ENCODE results near the gene ST8SIA4.

ST8SIA4 gene

GRCh38 chr5:100846772-100847171, 56.3 kb downstream of the ST8SIA4 start:
- WGBS: 100% methylated on average over 2 of the region's 4 CpGs
- Histone ChIP-seq H3K4me2 (ENCODE audit: low read length, poor library complexity, severe bottlenecking) (no peak overlapping the region), H3K9me3 (ENCODE audit: control insufficient read depth, low read length) (no peaks in the 10 kb centered on the region), H2BK15ac (ENCODE audit: low read depth, poor library complexity, severe bottlenecking) (no peak overlapping the region), H3K27me3 (ENCODE audit: control insufficient read depth in 1 of 2, insufficient read depth in 1 of 2, low read length in 2 of 2) (no peaks in the 10 kb centered on the region), H4K91ac (ENCODE audit: low read length) (no peak overlapping the region), H2BK120ac (ENCODE audit: low read depth, low read length) (no peak overlapping the region), H3K4me1 (ENCODE audit: control insufficient read depth, insufficient read depth, low read depth, low read length) (no peaks in the 10 kb centered on the region), H3K23ac (ENCODE audit: low read length in 2 of 2) (no peak overlapping the region), H2BK5ac (ENCODE audit: low read depth, low read length, poor library complexity, severe bottlenecking) (no peak overlapping the region), H3K4me3 (ENCODE audit: insufficient read depth in 1 of 2, low read depth in 1 of 2, low read length in 2 of 2) (peak overlapping the region in 1 of 2 experiments; percentile 38), H4K8ac (ENCODE audit: low read length) (no peak overlapping the region), H3K27ac (ENCODE audit: low read length, poor library complexity, severe bottlenecking) (no peak overlapping the region), H3K4ac (ENCODE audit: low read depth in 1 of 2, low read length in 2 of 2) (no peak overlapping the region), H2AFZ (ENCODE audit: low read depth, low read length) (no peak overlapping the region), H3K9ac (ENCODE audit: low read length) (peak overlapping the region; percentile 46), H3K18ac (ENCODE audit: low read depth in 1 of 2, low read length in 2 of 2) (no peak overlapping the region), H3K36me3 (ENCODE audit: control insufficient read depth in 1 of 2, insufficient read depth in 2 of 2, low read depth in 1 of 2, low read length in 2 of 2) (no peaks in the 10 kb centered on the region), H3K14ac (ENCODE audit: low read length in 2 of 2) (no peak overlapping the region), H3K79me1 (replicated peaks; ENCODE audit: low read length, poor library complexity, severe bottlenecking) (no peaks in the 10 kb centered on the region), H2AK5ac (ENCODE audit: low read length, severe bottlenecking) (no peak overlapping the region), H2BK12ac (ENCODE audit: low read length in 2 of 2) (no peak overlapping the region)
- DNase-seq: no peak

DNA sequence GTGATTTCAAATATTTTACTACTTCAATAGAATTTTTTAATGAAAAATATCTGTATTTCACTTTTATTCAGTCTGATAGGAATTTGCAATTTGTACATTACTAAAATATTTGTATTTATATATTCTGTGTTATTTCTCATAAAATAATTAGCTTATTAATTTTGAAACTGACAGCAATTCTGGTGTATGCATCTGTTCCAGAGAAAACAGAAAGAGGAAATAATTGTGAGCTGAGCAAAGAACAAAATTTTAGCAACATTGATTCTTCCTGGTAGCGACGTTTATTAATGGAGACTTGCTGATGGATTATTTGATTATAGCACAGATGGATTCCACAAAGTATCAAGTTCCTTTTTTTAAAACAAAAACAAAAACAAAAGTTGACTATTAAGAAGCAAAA, 61.0 kb downstream of the ST8SIA4 start:
- Histone ChIP-seq H2AFZ (ENCODE audit: low read depth, low read length) (no peak overlapping the region), H3K4me3 (ENCODE audit: insufficient read depth in 1 of 2, low read depth in 1 of 2, low read length in 2 of 2) (no peak overlapping the region), H3K4me2 (ENCODE audit: low read length, poor library complexity, severe bottlenecking) (no peak overlapping the region), H3K9ac (ENCODE audit: low read length) (no peak overlapping the region), H3K79me1 (replicated peaks; ENCODE audit: low read length, poor library complexity, severe bottlenecking) (no peaks in the 10 kb centered on the region), H3K4ac (ENCODE audit: low read depth in 1 of 2, low read length in 2 of 2) (no peak overlapping the region), H3K18ac (ENCODE audit: low read depth in 1 of 2, low read length in 2 of 2) (no peak overlapping the region), H2BK15ac (ENCODE audit: low read depth, poor library complexity, severe bottlenecking) (no peak overlapping the region), H2BK12ac (ENCODE audit: low read length in 2 of 2) (no peak overlapping the region), H3K9me3 (ENCODE audit: control insufficient read depth, low read length) (no peaks in the 10 kb centered on the region), H4K91ac (ENCODE audit: low read length) (no peak overlapping the region), H2BK120ac (ENCODE audit: low read depth, low read length) (no peak overlapping the region), H3K27ac (ENCODE audit: low read length, poor library complexity, severe bottlenecking) (no peak overlapping the region), H3K4me1 (ENCODE audit: control insufficient read depth, insufficient read depth, low read depth, low read length) (no peaks in the 10 kb centered on the region), H3K14ac (ENCODE audit: low read length in 2 of 2) (no peak overlapping the region), H3K23ac (ENCODE audit: low read length in 2 of 2) (no peak overlapping the region), H4K8ac (ENCODE audit: low read length) (no peak overlapping the region), H3K27me3 (ENCODE audit: control insufficient read depth in 1 of 2, insufficient read depth in 1 of 2, low read length in 2 of 2) (no peaks in the 10 kb centered on the region), H2AK5ac (ENCODE audit: low read length, severe bottlenecking) (no peak overlapping the region), H2BK5ac (ENCODE audit: low read depth, low read length, poor library complexity, severe bottlenecking) (no peak overlapping the region), H3K36me3 (ENCODE audit: control insufficient read depth in 1 of 2, insufficient read depth in 2 of 2, low read depth in 1 of 2, low read length in 2 of 2) (no peaks in the 10 kb centered on the region)
- WGBS: 100% methylated on average over 2 of the region's 2 CpGs
- no peak for DNase-seq

- H2BK5ac ChIP-seq (ENCODE audit: low read depth, low read length, poor library complexity, severe bottlenecking): no peak overlapping the region
- no peaks in the 10 kb centered on the region for H3K4me1 ChIP-seq (ENCODE audit: control insufficient read depth, insufficient read depth, low read depth, low read length)
- H2BK120ac ChIP-seq (ENCODE audit: low read depth, low read length): no peak overlapping the region
- no peaks in the 10 kb centered on the region for H3K27me3 ChIP-seq (ENCODE audit: control insufficient read depth in 1 of 2, insufficient read depth in 1 of 2, low read length in 2 of 2)
- no peak overlapping the region for H3K23ac ChIP-seq (ENCODE audit: low read length in 2 of 2)
- no peak overlapping the region for H3K4ac ChIP-seq (ENCODE audit: low read depth in 1 of 2, low read length in 2 of 2)
- H3K79me1 ChIP-seq (replicated peaks; ENCODE audit: low read length, poor library complexity, severe bottlenecking): no peaks in the 10 kb centered on the region
- no peak overlapping the region for H3K14ac ChIP-seq (ENCODE audit: low read length in 2 of 2)
- DNase-seq: peak; percentile 6
- no peak overlapping the region for H3K9ac ChIP-seq (ENCODE audit: low read length)
- no peaks in the 10 kb centered on the region for H3K36me3 ChIP-seq (ENCODE audit: control insufficient read depth in 1 of 2, insufficient read depth in 2 of 2, low read depth in 1 of 2, low read length in 2 of 2)
- no peak overlapping the region for H2AK5ac ChIP-seq (ENCODE audit: low read length, severe bottlenecking)
- WGBS: 88% methylated on average over 1 of the region's 4 CpGs
- H2AFZ ChIP-seq (ENCODE audit: low read depth, low read length): no peak overlapping the region
- no peaks in the 10 kb centered on the region for H3K9me3 ChIP-seq (ENCODE audit: control insufficient read depth, low read length)
- no peak overlapping the region for H4K8ac ChIP-seq (ENCODE audit: low read length)
- no peak overlapping the region for H4K91ac ChIP-seq (ENCODE audit: low read length)
- H3K4me3 ChIP-seq (ENCODE audit: insufficient read depth in 1 of 2, low read depth in 1 of 2, low read length in 2 of 2): no peak overlapping the region
- no peak overlapping the region for H3K27ac ChIP-seq (ENCODE audit: low read length, poor library complexity, severe bottlenecking)
- H2BK15ac ChIP-seq (ENCODE audit: low read depth, poor library complexity, severe bottlenecking): no peak overlapping the region
- peak overlapping the region; percentile 2 for H3K4me2 ChIP-seq (ENCODE audit: low read length, poor library complexity, severe bottlenecking)
- H3K18ac ChIP-seq (ENCODE audit: low read depth in 1 of 2, low read length in 2 of 2): no peak overlapping the region
- H2BK12ac ChIP-seq (ENCODE audit: low read length in 2 of 2): no peak overlapping the region
Measured at GRCh38 chr5:100841358-100842076, 61.6 kb downstream of the ST8SIA4 start.

DNA sequence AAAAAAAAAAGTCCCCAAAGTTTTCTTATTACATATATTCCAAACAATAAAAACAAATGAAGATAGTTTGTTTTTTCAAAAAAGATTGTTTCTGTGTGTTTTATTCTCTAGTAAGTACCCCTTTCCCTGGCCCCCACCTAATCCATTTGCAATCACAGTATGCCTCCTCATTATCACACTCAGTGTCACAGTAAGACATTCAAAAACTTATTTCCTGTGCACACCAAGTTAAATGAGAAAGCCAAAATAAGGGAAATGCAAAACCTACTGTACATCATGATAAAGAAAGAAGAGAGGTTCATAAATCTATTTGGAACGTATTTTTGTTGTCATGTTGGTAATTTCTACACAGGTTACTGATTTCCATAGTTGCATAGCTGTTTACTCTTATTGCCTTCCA, 62.3 kb downstream of the ST8SIA4 start:
- Histone ChIP-seq H2AFZ (ENCODE audit: low read depth, low read length) (no peak overlapping the region), H3K4me1 (ENCODE audit: control insufficient read depth, insufficient read depth, low read depth, low read length) (no peaks in the 10 kb centered on the region), H2BK15ac (ENCODE audit: low read depth, poor library complexity, severe bottlenecking) (no peak overlapping the region), H3K27me3 (ENCODE audit: control insufficient read depth in 1 of 2, insufficient read depth in 1 of 2, low read length in 2 of 2) (no peaks in the 10 kb centered on the region), H2BK5ac (ENCODE audit: low read depth, low read length, poor library complexity, severe bottlenecking) (no peak overlapping the region), H3K27ac (ENCODE audit: low read length, poor library complexity, severe bottlenecking) (no peak overlapping the region), H3K4me3 (ENCODE audit: insufficient read depth in 1 of 2, low read depth in 1 of 2, low read length in 2 of 2) (no peak overlapping the region), H2BK12ac (ENCODE audit: low read length in 2 of 2) (no peak overlapping the region), H4K8ac (ENCODE audit: low read length) (no peak overlapping the region), H3K4ac (ENCODE audit: low read depth in 1 of 2, low read length in 2 of 2) (no peak overlapping the region), H3K14ac (ENCODE audit: low read length in 2 of 2) (no peak overlapping the region), H3K9me3 (ENCODE audit: control insufficient read depth, low read length) (no peaks in the 10 kb centered on the region), H3K4me2 (ENCODE audit: low read length, poor library complexity, severe bottlenecking) (no peak overlapping the region), H3K36me3 (ENCODE audit: control insufficient read depth in 1 of 2, insufficient read depth in 2 of 2, low read depth in 1 of 2, low read length in 2 of 2) (no peaks in the 10 kb centered on the region), H4K91ac (ENCODE audit: low read length) (no peak overlapping the region), H3K23ac (ENCODE audit: low read length in 2 of 2) (no peak overlapping the region), H3K79me1 (replicated peaks; ENCODE audit: low read length, poor library complexity, severe bottlenecking) (no peaks in the 10 kb centered on the region), H2BK120ac (ENCODE audit: low read depth, low read length) (no peak overlapping the region), H3K9ac (ENCODE audit: low read length) (no peak overlapping the region), H2AK5ac (ENCODE audit: low read length, severe bottlenecking) (no peak overlapping the region), H3K18ac (ENCODE audit: low read depth in 1 of 2, low read length in 2 of 2) (no peak overlapping the region)
- DNase-seq: no peak
- 50% methylated on average over 1 of the region's 1 CpG for WGBS

All from mesenchymal stem cell (in vitro differentiated cells and primary cell).